Measurements from ENCODE around the gene OPTC. TPM values are rescaled to one million over a fixed set of nuclear protein-coding genes. Genes with fewer than 3 reads are reported as not detected.

The OPTC gene
- polyA plus RNA-seq, 2 of the 4 experiments (the other 2 are of a cell fraction): not detected

- DNase-seq (ENCODE audit: low read depth in 1 of 2, low spot score in 1 of 2) (no peak), ATAC-seq (no peak), FAIRE-seq (no peak)
- ChIA-PET POLR2A (no interaction called here), CTCF (interaction anchor here (1.0 to 2.3 kb wide), 3 partner anchors 25 to 112 kb away, joined by 3 to 7 read pairs (median 4); no protein-coding TSS in a partner anchor)
- H3K27ac ChIP-seq: no peak overlapping the region
- TF ChIP-seq EP300 (IDR thresholded peaks at IDR 0.05) (no peak), KDM5A (IDR thresholded peaks at IDR 0.05) (no peak), MAX (IDR thresholded peaks at IDR 0.05) (no peak), POLR2AphosphoS2 (conservative IDR thresholded peaks at IDR 0.05; ENCODE audit: low read length) (no peak), E2F6 (IDR thresholded peaks at IDR 0.05; ENCODE audit: borderline replicate concordance, low read depth) (no peak)
- WGBS (ENCODE audit: missing lambda C conversion rate): 0% methylated on average over 2 of the region's 2 CpGs
- no peak overlapping the region for H3K4me3 ChIP-seq
- no peaks in the 10 kb centered on the region for H3K9me3 ChIP-seq
- no peaks in the 10 kb centered on the region for H3K4me1 ChIP-seq
- no peak overlapping the region for H3K4me2 ChIP-seq
These were observed 41.8 kb upstream of the OPTC start for GRCh38 chr1:203451836-203452784.

GRCh38 chr1:203453016-203453415 lies 40.9 kb upstream of the OPTC start:
- Histone ChIP-seq H3K4me3 (no peak overlapping the region), H3K4me1 (no peaks in the 10 kb centered on the region), H3K27ac (no peak overlapping the region), H3K4me2 (no peak overlapping the region), H3K9me3 (no peaks in the 10 kb centered on the region)
- ATAC-seq (no peak), DNase-seq (ENCODE audit: low read depth in 1 of 2, low spot score in 1 of 2) (no peak), FAIRE-seq (no peak)
- WGBS (ENCODE audit: missing lambda C conversion rate): 50% methylated on average over 5 of the region's 5 CpGs
- ChIA-PET CTCF (interaction anchor here (0.9 to 2.3 kb wide), 5 partner anchors 13 to 113 kb away, joined by 3 to 7 read pairs (median 3); no protein-coding TSS in a partner anchor), POLR2A (no interaction called here)
- TF ChIP-seq ZNF302 (CRISPR knock-in tag; IDR thresholded peaks at IDR 0.05) (no peak), JUN (IDR thresholded peaks at IDR 0.05) (no peak), RNF2 (IDR thresholded peaks at IDR 0.05; ENCODE audit: borderline replicate concordance, low read depth) (no peak), ZFP36 (IDR thresholded peaks at IDR 0.05; ENCODE audit: borderline replicate concordance, partially characterized antibody) (no peak), HOXB13 (CRISPR knock-in tag; IDR thresholded peaks at IDR 0.05; ENCODE audit: low read depth) (no peak), BHLHE40 (IDR thresholded peaks at IDR 0.05; ENCODE audit: low read depth, low read length) (no peak), ATOH8 (CRISPR knock-in tag; IDR thresholded peaks at IDR 0.05; ENCODE audit: low read depth) (no peak), EHF (CRISPR knock-in tag; IDR thresholded peaks at IDR 0.05) (no peak), HOXB5 (CRISPR knock-in tag; IDR thresholded peaks at IDR 0.05) (no peak), ELK1 (IDR thresholded peaks at IDR 0.05; ENCODE audit: low read depth, low read length) (no peak)

GRCh38 chr1:203453616-203454015 lies 40.3 kb upstream of the OPTC start:
- POLR2A ChIA-PET: no interaction called here
- no peak for TF ChIP-seq BHLHE40 (IDR thresholded peaks at IDR 0.05; ENCODE audit: low read depth, low read length)

More at GRCh38 chr1:203453616-203454015, 40.3 kb upstream of the OPTC start:
- Histone ChIP-seq H3K4me1 (no peaks in the 10 kb centered on the region), H3K27ac (no peak overlapping the region), H3K4me3 (no peak overlapping the region), H3K4me2 (no peak overlapping the region), H3K9me3 (no peaks in the 10 kb centered on the region)
- 38% methylated on average over 5 of the region's 5 CpGs for WGBS (ENCODE audit: missing lambda C conversion rate)
- ATAC-seq (no peak), FAIRE-seq (no peak), DNase-seq (ENCODE audit: low read depth in 1 of 2, low spot score in 1 of 2) (no peak)
- CTCF ChIA-PET: interaction anchor here (0.9 to 2.3 kb wide), 4 partner anchors 13 to 114 kb away, joined by 3 to 7 read pairs (median 4); no protein-coding TSS in a partner anchor

All from A549 (cell line).